MCF 10A (cell line): ENCODE measurements around the gene MOB1B. TPM values are rescaled to one million over a fixed set of nuclear protein-coding genes. Genes with fewer than 3 reads are reported as not detected.
"Not testable (repeated sequence)": the region's sequence is repeated elsewhere in the genome, so short reads cannot be mapped to it uniquely, and the experiment has no call there.

Experiments used
- BruUV-seq: library from RNA; stranded (reverse); fragments of 400-500 nt; replicated peaks from 2 replicates; lab custom pipeline; 2021; lab: Mats Ljungman, UMichigan
- CTCF ChIA-PET: fragments of 300-600 bp; sonication (Branson Sonifier 250); formaldehyde crosslinking; extraction: SDS; loops from one replicate; lab custom pipeline; 2021; ENCODE audit warnings: antibody characterized with exemption, inconsistent platforms; lab: Yijun Ruan, JAX
- POLR2A ChIA-PET: fragments of 300-600, 350-650 bp; sonication (Branson Sonifier 250); formaldehyde crosslinking; extraction: SDS; loops from one replicate; lab custom pipeline; 2020; ENCODE audit warnings: antibody characterized with exemption, inconsistent platforms; lab: Yijun Ruan, JAX
- DNase-seq: peaks from one replicate; pipeline ENCODE4 v3.0.0-alpha.2; 2018; ENCODE audit not compliant: unreplicated experiment
- H3K27ac Mint-ChIP-seq: one replicate; pipeline ENCODE4 v1.8.0; 2022; ENCODE audit warnings: mild to moderate bottlenecking, low read depth, mixed read lengths; ENCODE audit not compliant: unreplicated experiment
- H3K27me3 Mint-ChIP-seq: one replicate; pipeline ENCODE4 v1.8.0; 2022; ENCODE audit warnings: mixed read lengths; ENCODE audit not compliant: insufficient read depth, unreplicated experiment
- H3K36me3 Mint-ChIP-seq: one replicate; pipeline ENCODE4 v1.8.0; 2022; ENCODE audit warnings: mild to moderate bottlenecking, moderate library complexity, mixed read lengths; ENCODE audit not compliant: insufficient read depth, unreplicated experiment
- H3K4me1 Mint-ChIP-seq: one replicate; pipeline ENCODE4 v1.8.0; 2022; ENCODE audit warnings: mixed read lengths; ENCODE audit not compliant: insufficient read depth, unreplicated experiment
- H3K4me3 Mint-ChIP-seq: one replicate; pipeline ENCODE4 v1.8.0; 2022; ENCODE audit warnings: mild to moderate bottlenecking, moderate library complexity, mixed read lengths; ENCODE audit not compliant: unreplicated experiment
- H3K9me3 Mint-ChIP-seq: one replicate; pipeline ENCODE4 v1.8.0; 2022; ENCODE audit warnings: mixed read lengths; ENCODE audit not compliant: unreplicated experiment
- intact Hi-C: fragments of 100-400 bp; cut with micrococcal nuclease; formaldehyde crosslinking; loops from 2 replicates; pipeline ENCODE4 v1.14.1; 2022
- total RNA-seq: library from RNA; stranded (reverse); gene quantifications from 2 replicates; pipeline ENCODE4 v1.2.3, GENCODE V29; 2022
- TF ChIP-seq, protein P1 (sequence below): fragments of 200-600 bp; IDR thresholded peaks from one replicate; pipeline ENCODE4 v1.8.0; 2022; ENCODE audit warnings: antibody characterized with exemption, mild to moderate bottlenecking; ENCODE audit not compliant: unreplicated experiment

Gene MOB1B
- total RNA-seq, 1 experiment from 2014 or later = 16.1 TPM

DNA sequence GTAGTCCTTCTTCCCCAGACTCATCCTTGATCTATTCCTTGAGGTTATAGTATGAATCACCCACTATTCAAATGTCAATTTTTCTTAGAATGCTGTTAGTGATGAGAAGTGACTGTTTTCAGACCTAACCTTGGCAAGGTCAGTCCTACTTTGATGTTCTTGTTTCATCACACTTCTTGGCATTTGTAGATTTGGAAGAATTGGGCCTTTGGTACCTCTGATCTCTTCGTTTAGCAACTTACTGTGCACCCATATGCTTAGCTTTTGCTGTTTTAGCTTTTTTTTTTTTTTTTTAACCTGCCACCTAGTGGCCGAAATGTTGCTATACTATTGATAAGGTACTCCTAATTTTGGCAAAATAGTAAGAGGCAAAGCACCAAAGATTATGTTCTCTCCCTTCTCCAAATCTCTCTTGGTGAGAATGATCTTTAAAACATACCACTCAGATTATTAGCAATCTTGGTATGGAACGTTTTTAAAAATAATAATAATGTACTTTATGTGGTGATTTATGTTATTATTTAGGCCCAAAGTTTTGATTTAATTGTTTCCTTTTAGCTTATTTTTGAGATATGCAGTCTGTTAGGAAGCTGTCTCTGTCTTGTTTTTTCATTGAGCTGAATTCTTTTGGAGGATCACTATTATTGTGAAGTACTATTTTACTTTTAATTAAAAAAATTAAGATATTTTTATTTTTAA, 107.9 kb downstream of the MOB1B start:
- intact Hi-C loops = loop anchor here (1.0 to 5.0 kb wide), 3 partner anchors 173 to 409 kb away; partner anchors contain the start of gene GRSF1
- ChIA-PET POLR2A (interaction anchor here (0.9 to 1.3 kb wide), 4 partner anchors 14 to 275 kb away, joined by 3 to 8 read pairs (median 5); partner anchors contain the start of genes DCK and GRSF1), CTCF (interaction anchor here (0.6 to 3.0 kb wide), 29 partner anchors 10 to 1130 kb away, joined by 3 to 21 read pairs (median 4); partner anchors contain the start of gene MOB1B)
- no TSS peak for BruUV-seq
- H3K36me3 Mint-ChIP-seq = no peaks in the 10 kb centered on the region
- H3K4me1 Mint-ChIP-seq = peaks cover 12% of the 10 kb centered on the region
- TF ChIP-seq, protein P1, sequence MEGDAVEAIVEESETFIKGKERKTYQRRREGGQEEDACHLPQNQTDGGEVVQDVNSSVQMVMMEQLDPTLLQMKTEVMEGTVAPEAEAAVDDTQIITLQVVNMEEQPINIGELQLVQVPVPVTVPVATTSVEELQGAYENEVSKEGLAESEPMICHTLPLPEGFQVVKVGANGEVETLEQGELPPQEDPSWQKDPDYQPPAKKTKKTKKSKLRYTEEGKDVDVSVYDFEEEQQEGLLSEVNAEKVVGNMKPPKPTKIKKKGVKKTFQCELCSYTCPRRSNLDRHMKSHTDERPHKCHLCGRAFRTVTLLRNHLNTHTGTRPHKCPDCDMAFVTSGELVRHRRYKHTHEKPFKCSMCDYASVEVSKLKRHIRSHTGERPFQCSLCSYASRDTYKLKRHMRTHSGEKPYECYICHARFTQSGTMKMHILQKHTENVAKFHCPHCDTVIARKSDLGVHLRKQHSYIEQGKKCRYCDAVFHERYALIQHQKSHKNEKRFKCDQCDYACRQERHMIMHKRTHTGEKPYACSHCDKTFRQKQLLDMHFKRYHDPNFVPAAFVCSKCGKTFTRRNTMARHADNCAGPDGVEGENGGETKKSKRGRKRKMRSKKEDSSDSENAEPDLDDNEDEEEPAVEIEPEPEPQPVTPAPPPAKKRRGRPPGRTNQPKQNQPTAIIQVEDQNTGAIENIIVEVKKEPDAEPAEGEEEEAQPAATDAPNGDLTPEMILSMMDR = peak; percentile 35
- no peak overlapping the region for H3K4me3 Mint-ChIP-seq
- H3K9me3 Mint-ChIP-seq = no peaks in the 10 kb centered on the region
- H3K27ac Mint-ChIP-seq = no peak overlapping the region
- H3K27me3 Mint-ChIP-seq = no peaks in the 10 kb centered on the region
- DNase-seq = peak; percentile 46

DNA sequence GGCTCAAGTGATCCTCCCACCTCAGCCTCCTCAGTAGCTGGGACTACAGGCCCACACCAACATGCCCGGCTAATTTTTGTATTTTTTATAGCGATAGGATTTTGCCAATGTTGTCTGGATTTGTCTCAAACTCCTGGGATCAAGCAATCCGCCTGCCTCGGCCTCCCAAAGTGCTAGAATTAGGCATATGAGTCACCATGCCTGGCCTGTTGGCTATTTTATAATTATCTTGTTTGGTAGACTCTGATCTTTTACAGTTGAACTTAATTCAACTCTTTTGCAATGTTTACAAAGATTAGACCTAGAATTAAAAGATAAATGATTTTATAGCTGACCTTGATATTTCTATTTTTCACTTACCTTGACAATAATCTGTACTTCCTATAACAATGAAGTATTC, 109.3 kb downstream of the MOB1B start:
- TF ChIP-seq, protein P1 = no peak
- no TSS peak for BruUV-seq
- no peak overlapping the region for H3K27ac Mint-ChIP-seq
- no peaks in the 10 kb centered on the region for H3K27me3 Mint-ChIP-seq
- ChIA-PET CTCF (interaction anchor here (0.7 to 3.0 kb wide), 4 partner anchors 8 to 370 kb away, joined by 3 to 21 read pairs (median 4); no protein-coding TSS in a partner anchor), POLR2A (no interaction called here)
- H3K36me3 Mint-ChIP-seq = no peaks in the 10 kb centered on the region
- no peaks in the 10 kb centered on the region for H3K9me3 Mint-ChIP-seq
- peaks cover 12% of the 10 kb centered on the region for H3K4me1 Mint-ChIP-seq
- no peak for DNase-seq
- H3K4me3 Mint-ChIP-seq = no peak overlapping the region
- intact Hi-C loops = no loop called here

DNA sequence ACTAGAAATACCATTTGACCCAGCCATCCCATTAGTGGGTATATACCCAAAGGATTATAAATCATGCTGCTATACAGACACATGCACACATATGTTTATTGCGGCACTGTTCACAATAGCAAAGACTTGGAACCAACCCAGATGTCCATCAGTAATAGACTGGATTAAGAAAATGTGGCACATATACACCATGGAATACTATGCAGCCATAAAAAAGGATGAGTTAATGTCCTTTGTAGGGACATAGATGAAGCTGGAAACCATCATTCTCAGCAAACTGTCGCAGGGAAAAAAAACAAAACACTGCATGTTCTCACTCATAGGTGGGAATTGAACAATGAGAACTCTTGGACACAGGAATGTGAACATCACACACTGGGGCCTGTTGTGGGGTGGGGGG, 115.2 kb downstream of the MOB1B start:
- H3K9me3 Mint-ChIP-seq, H3K27ac Mint-ChIP-seq, CTCF ChIA-PET, POLR2A ChIA-PET, H3K4me1 Mint-ChIP-seq, intact Hi-C loops, H3K4me3 Mint-ChIP-seq, H3K36me3 Mint-ChIP-seq, BruUV-seq, DNase-seq, H3K27me3 Mint-ChIP-seq: not testable (repeated sequence)

DNA sequence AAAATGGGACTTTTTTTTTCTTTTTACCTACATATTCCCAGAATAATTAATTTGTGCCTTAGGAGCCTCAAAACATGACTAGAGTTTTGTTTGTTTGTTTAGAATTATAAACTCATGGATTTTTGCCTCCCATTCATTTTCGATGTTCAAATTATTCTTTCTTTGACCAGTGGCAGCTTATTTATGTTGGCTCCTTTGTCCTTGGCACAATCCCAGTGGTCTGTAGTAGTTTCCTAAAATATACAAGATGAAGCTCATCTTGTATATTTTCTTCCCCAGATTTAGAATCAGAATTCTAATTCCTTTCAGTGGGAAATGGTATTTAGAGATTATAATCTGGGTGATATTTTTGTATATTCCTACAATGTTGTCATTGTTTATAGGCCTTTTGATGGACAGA, 118.4 kb downstream of the MOB1B start:
- H3K4me3 Mint-ChIP-seq = no peak overlapping the region
- ChIA-PET CTCF (interaction anchor here (0.7 kb wide), 1 partner anchor 721 kb away, joined by 4 read pairs; no protein-coding TSS in a partner anchor), POLR2A (interaction anchor here (1.2 kb wide), 1 partner anchor 9 kb away, joined by 4 read pairs; no protein-coding TSS in a partner anchor)
- intact Hi-C loops = no loop called here
- peaks cover 4% of the 10 kb centered on the region for H3K36me3 Mint-ChIP-seq
- H3K9me3 Mint-ChIP-seq = no peaks in the 10 kb centered on the region
- no peak overlapping the region for H3K27ac Mint-ChIP-seq
- peaks cover 3% of the 10 kb centered on the region for H3K4me1 Mint-ChIP-seq
- DNase-seq = no peak
- no TSS peak for BruUV-seq
- H3K27me3 Mint-ChIP-seq = no peaks in the 10 kb centered on the region
- TF ChIP-seq, protein P1 = no peak
